OCI-LY3 (cell line): ENCODE data around the gene IFT88.

ENCODE experiments used
- CTCF ChIP-seq: fragments of 200-600, 300-600 bp; sonication (generic); IDR thresholded peaks from 2 replicates; pipeline ENCODE4 v1.5.1; 2014; ENCODE audit warnings: antibody characterized with exemption, low read length, low read depth
- EZH2phosphoT487 ChIP-seq: fragments of 200-600 bp; shearing (Covaris generic); IDR thresholded peaks from 2 replicates; pipeline ENCODE4 v1.6.1; 2018; ENCODE audit warnings: antibody characterized with exemption, mixed run types, low read depth

GRCh38 chr13:20689291-20689690 is 122.3 kb downstream of the IFT88 start:
- TF ChIP-seq CTCF (no peak), EZH2phosphoT487 (no peak)
